ENCODE measurements around the gene FLVCR2. TPM values are rescaled to one million over a fixed set of nuclear protein-coding genes. Genes with fewer than 3 reads are reported as not detected.

The FLVCR2 gene
- total RNA-seq, 1 experiment from 2014 or later = 3.2 TPM

DNA sequence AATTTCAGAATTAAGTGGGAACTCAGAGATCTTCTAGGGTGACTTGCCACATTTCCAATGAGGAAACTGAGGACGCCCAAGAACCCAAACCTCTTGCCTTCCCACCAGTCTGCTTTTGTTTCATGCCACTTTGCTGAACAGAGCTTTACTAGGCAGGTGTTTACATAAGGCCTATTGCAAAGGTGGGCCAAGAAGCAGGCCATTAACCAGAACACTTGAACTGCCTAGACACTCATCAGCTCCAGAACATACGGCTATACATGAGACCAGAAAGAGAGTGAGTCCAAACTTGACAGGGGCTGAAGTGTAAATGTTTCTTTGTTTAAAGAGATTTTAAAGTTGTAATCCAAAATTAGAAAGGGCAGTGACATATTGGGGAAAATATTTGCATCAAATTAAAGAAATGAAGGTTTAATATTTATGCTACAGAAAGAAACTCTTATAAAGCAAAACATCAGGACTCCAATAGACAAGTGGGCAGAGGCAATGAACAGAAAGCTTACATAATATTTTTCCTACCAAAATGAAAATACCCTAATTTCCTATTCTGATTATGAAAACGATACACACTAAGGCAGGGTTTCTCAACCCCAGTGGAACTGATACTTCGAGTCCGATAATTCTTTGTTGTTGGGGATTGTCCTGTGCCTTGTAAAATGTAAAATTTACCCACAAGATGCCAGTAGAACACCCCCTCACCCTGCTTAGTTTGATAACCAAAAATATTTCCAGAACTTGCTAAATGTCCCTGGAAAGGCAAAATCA is 44.4 kb upstream of the FLVCR2 start:
- Mint-ChIP-seq H3K4me3 (ENCODE audit: unreplicated experiment) (no peak overlapping the region), H3K27me3 (ENCODE audit: insufficient read depth, unreplicated experiment) (no peaks in the 10 kb centered on the region), H3K27ac (ENCODE audit: low read depth, unreplicated experiment) (peak overlapping the region; percentile 98), H3K9me3 (ENCODE audit: unreplicated experiment) (no peaks in the 10 kb centered on the region), H3K4me1 (ENCODE audit: insufficient read depth, unreplicated experiment) (peaks cover 41% of the 10 kb centered on the region), H3K36me3 (ENCODE audit: insufficient read depth, unreplicated experiment) (no peaks in the 10 kb centered on the region)
- intact Hi-C loops (cut with micrococcal nuclease) = no loop called here
- no peak for DNase-seq (ENCODE audit: unreplicated experiment)
- CTCF ChIA-PET = interaction anchor here (0.6 to 2.1 kb wide), 2 partner anchors 27 to 151 kb away, joined by 3 to 10 read pairs; no protein-coding TSS in a partner anchor
- TF ChIP-seq CTCF (IDR thresholded peaks at IDR 0.05; ENCODE audit: unreplicated experiment) = no peak
- no TSS peak for BruUV-seq (replicated peaks)
- POLR2A ChIA-PET = interaction anchor here (0.8 to 2.8 kb wide), 3 partner anchors 10 to 360 kb away, joined by 3 to 17 read pairs (median 5); no protein-coding TSS in a partner anchor

GRCh38 chr14:75535164-75535898 is 43.1 kb upstream of the FLVCR2 start:
- Mint-ChIP-seq H3K27me3 (ENCODE audit: insufficient read depth, unreplicated experiment) (no peaks in the 10 kb centered on the region), H3K4me1 (ENCODE audit: insufficient read depth, unreplicated experiment) (peaks cover 41% of the 10 kb centered on the region), H3K4me3 (ENCODE audit: unreplicated experiment) (no peak overlapping the region), H3K9me3 (ENCODE audit: unreplicated experiment) (no peaks in the 10 kb centered on the region), H3K27ac (ENCODE audit: low read depth, unreplicated experiment) (peak overlapping the region; percentile 98), H3K36me3 (ENCODE audit: insufficient read depth, unreplicated experiment) (no peaks in the 10 kb centered on the region)
- BruUV-seq (replicated peaks) = TSS peak; percentile 96
- no peak for DNase-seq (ENCODE audit: unreplicated experiment)
- no peak for TF ChIP-seq CTCF (IDR thresholded peaks at IDR 0.05; ENCODE audit: unreplicated experiment)
- POLR2A ChIA-PET = interaction anchor here (0.7 to 2.8 kb wide), 6 partner anchors 14 to 409 kb away, joined by 3 to 17 read pairs (median 3); partner anchors contain the start of gene NEK9
- CTCF ChIA-PET = interaction anchor here (0.7 to 1.4 kb wide), 5 partner anchors 11 to 229 kb away, joined by 3 to 11 read pairs (median 3); no protein-coding TSS in a partner anchor
- intact Hi-C loops (cut with micrococcal nuclease) = no loop called here

DNA sequence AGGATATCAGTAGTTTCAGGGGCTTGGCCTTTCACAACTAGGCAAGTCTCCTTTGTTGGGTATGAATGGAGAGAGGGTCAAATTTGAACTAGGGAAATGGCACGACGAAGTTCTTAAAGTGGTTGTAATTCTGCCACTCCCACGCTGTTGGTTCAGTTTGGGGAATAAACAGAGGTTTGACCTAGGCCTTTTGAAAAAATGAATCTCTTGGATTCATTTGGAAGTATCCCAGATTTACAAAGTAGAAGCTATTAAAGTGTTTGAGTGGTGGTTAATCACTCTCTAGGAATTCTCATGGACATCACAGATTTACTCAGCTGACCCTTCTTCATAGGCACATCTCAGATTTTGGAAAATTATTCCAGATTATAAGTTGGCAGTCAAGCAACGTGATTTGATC is 41.3 kb upstream of the FLVCR2 start:
- no peaks in the 10 kb centered on the region for H3K9me3 Mint-ChIP-seq (ENCODE audit: unreplicated experiment)
- no TSS peak for BruUV-seq (replicated peaks)
- H3K36me3 Mint-ChIP-seq (ENCODE audit: insufficient read depth, unreplicated experiment) = no peaks in the 10 kb centered on the region
- H3K27me3 Mint-ChIP-seq (ENCODE audit: insufficient read depth, unreplicated experiment) = no peaks in the 10 kb centered on the region
- intact Hi-C loops (cut with micrococcal nuclease) = no loop called here
- H3K27ac Mint-ChIP-seq (ENCODE audit: low read depth, unreplicated experiment) = peak overlapping the region; percentile 98
- no peak overlapping the region for H3K4me3 Mint-ChIP-seq (ENCODE audit: unreplicated experiment)
- no peak for DNase-seq (ENCODE audit: unreplicated experiment)
- TF ChIP-seq CTCF (IDR thresholded peaks at IDR 0.05; ENCODE audit: unreplicated experiment) = no peak
- POLR2A ChIA-PET = interaction anchor here (0.9 to 1.1 kb wide), 2 partner anchors 9 to 15 kb away, joined by 3 to 4 read pairs; no protein-coding TSS in a partner anchor
- peaks cover 29% of the 10 kb centered on the region for H3K4me1 Mint-ChIP-seq (ENCODE audit: insufficient read depth, unreplicated experiment)
- CTCF ChIA-PET = interaction anchor here (0.5 to 1.2 kb wide), 3 partner anchors 15 to 46 kb away, joined by 4 to 6 read pairs (median 4); no protein-coding TSS in a partner anchor

- H3K36me3 Mint-ChIP-seq (ENCODE audit: insufficient read depth, unreplicated experiment) = no peaks in the 10 kb centered on the region
- CTCF ChIA-PET = interaction anchor here (0.5 to 0.6 kb wide), 3 partner anchors 16 to 439 kb away, joined by 3 to 6 read pairs (median 3); no protein-coding TSS in a partner anchor
These were observed 39.3 kb upstream of the FLVCR2 start for GRCh38 chr14:75539162-75539560.

More at GRCh38 chr14:75539162-75539560, 39.3 kb upstream of the FLVCR2 start:
- TF ChIP-seq CTCF (IDR thresholded peaks at IDR 0.05; ENCODE audit: unreplicated experiment) = no peak
- intact Hi-C loops (cut with micrococcal nuclease) = no loop called here
- no TSS peak for BruUV-seq (replicated peaks)
- Mint-ChIP-seq H3K9me3 (ENCODE audit: unreplicated experiment) (no peaks in the 10 kb centered on the region), H3K27me3 (ENCODE audit: insufficient read depth, unreplicated experiment) (no peaks in the 10 kb centered on the region), H3K4me1 (ENCODE audit: insufficient read depth, unreplicated experiment) (peaks cover 21% of the 10 kb centered on the region), H3K27ac (ENCODE audit: low read depth, unreplicated experiment) (no peak overlapping the region), H3K4me3 (ENCODE audit: unreplicated experiment) (no peak overlapping the region)
- no peak for DNase-seq (ENCODE audit: unreplicated experiment)
- POLR2A ChIA-PET = interaction anchor here (1.3 kb wide), 1 partner anchor 21 kb away, joined by 4 read pairs; no protein-coding TSS in a partner anchor

Data from MCF 10A (cell line).